CD1c-positive myeloid dendritic cell (primary cell): ENCODE data around the gene TSNAXIP1.

Experiments used
- DNase-seq: peaks from one replicate; pipeline ENCODE4 v3.0.0-alpha.2; 2016; ENCODE audit errors: extremely low spot score

The TSNAXIP1 gene

DNA sequence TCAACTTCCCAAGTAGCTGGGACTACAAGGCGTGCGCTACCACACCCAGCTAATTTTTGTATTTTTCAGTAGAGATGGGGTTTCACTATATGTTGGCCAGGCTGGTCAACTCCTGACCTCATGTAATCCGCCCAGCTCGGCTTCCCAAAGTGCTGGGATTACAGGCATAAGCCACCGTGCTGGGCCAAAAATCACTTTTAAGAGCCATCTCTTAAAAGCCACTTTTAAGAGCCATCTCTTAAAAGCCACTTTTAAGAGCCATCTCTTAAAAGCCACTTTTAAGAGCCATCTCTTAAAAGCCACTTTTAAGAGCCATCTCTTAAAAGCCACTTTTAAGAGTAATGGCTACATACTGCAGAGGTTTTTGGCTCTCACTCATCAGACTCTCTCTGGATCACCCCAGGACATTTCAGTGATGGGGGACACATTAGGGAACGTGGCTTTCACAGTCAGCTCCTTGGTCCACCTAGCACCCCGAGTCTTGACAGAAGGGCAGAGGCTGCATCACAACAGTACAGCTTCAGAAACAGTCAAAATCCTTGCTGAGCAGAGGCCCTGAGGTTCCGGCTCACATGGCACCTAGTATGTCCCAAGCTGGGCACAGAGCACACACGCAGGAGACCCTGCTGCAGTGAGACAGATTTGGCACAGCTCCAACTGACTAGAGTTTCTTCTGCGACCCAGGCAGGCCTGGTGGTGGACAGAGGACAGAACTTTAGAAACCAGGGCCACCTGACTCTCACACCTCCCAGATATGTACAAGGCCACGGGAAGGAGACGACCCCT is 23.9 kb upstream of the TSNAXIP1 start:
- no peak for DNase-seq

DNA sequence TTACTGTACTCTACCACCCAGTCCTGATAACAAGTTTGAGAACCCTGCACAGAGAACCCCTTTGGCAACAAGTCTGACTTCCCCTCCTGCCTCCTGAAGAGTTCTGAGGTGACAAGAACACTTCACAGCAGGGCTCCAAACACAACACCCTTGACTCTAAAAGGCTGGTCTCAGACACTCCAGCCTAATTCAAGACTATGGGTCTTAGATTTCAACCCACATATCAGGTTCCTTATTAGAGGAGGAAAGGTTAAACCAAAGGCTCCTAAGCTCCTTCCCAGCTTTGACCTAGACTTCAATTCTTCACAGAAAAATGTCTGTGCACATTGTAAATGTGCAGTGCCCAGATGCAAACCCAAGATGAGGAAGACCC is 23.4 kb upstream of the TSNAXIP1 start:
- no peak for DNase-seq

DNA sequence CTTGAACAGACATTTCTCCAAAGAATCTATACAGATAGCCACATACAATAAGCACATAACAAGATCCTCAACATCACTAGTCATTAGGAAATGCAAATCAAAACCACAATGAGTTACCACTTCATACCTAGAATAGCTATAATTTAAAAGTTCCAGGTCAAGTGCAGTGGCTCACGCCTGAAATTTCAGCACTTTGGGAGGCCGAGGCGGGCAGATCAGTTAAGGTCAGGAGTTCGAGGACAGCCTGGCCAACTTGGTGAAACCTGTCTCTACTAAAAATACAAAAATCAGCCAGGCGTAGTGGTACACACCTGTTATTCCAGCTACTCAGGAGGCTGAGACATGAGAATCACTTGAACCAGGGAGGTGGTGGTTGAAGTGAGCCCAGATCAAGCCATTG is 20.2 kb upstream of the TSNAXIP1 start:
- no peak for DNase-seq

GRCh38 chr16:67790071-67790470 is 16.6 kb upstream of the TSNAXIP1 start:
- DNase-seq = no peak

DNA sequence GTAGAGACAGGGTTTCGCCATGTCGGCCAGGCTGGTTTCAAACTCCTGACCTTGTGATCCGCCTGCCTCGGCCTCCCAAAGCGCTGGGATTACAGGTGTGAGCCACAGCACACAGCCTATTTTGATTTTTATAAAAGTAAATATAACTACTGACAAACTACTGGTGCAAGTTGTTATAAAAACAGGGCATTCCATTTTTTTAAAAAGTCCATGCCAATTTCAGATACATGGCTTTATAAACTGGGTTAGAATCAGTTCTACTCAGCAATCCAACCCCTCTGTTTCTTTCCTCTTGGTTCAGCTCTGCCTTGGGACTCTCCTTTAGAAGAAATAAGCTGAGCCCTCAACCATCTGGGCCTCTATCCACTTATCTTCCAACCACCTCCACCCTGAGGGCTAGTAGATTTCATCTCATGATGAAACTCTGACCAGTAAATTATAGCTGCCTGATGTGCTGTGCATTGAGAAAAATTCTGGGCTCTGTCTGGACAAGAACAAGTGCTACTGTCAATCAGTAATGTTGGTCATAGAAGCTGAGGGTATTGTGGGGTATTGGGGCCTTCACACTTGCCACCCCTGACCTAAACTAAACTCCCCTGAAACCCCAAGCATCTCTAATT is 10.5 kb upstream of the TSNAXIP1 start:
- no peak for DNase-seq

GRCh38 chr16:67800338-67800926 is 6.3 kb upstream of the TSNAXIP1 start:
- peak; percentile 30 for DNase-seq

DNA sequence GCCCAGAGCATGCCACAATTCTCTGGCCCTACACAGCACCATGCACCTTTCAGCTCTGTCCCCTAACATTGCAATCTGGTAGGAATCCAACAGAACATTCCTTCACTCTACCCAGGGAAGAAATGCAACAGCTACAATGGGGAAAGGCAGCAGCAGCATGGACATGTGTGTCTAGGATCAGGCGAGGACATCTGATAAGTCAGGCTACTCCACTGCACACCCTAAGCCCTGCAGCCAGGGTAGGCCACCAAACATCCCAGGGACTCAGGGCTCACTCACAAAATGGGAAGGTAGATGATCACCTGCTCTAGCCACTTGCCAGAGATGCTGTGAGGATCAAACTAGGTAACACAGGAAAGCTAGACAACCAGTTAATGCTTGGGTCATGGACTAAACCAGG is 5.4 kb upstream of the TSNAXIP1 start:
- DNase-seq = no peak

DNA sequence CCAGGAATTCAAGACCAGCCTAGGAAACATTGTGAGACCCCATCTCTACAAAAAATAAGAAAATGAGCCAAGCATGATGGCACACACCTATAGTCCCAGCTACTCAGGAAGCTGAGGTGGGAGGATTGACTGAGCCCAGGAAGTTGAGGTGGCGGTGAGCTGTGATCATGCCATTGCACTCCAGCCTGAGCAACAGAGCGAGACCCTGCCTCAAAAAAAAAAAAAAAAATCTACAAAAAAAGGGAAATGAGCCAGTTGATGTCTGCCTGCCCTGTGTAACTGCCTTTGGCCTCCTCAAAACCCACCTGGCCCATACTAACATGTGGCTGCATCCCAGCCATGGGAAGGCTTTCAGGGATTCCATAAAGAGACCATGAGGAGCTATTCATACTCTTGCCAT is 4.8 kb upstream of the TSNAXIP1 start:
- no peak for DNase-seq

GRCh38 chr16:67803894-67804293 is 2.8 kb upstream of the TSNAXIP1 start:
- peak; percentile 29 for DNase-seq

DNA sequence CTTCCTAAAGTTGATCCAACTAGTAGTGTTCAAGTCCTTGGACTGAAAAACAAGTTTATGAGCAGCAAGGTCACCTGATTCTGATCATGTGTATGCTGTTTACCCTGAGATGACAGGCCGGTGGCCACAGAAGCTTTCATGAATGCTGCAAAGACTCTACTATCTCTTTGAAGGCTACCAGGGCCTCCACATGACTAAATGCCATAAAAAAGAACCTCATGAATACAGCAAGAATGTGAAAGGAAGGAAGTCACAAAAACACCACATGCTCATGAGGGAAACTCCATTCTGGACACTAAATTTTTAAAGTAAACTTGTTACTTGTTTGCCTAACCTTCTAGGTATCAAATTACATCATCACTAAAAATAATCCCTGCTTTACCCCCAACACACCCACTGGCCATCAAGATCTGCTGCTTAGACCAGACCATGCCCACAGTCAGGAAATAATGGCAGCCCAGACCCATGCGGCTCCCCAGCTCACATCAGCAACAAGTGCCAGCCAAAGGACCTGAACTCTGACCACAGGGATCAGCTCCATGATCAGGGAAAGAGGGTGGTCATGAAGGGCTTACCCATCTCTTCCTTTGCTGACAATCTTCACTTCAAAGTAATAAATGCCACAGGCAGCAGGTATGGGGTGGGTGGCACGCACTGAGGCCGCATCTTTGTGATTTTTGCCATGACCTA is 1.7 kb upstream of the TSNAXIP1 start:
- DNase-seq = no peak

DNA sequence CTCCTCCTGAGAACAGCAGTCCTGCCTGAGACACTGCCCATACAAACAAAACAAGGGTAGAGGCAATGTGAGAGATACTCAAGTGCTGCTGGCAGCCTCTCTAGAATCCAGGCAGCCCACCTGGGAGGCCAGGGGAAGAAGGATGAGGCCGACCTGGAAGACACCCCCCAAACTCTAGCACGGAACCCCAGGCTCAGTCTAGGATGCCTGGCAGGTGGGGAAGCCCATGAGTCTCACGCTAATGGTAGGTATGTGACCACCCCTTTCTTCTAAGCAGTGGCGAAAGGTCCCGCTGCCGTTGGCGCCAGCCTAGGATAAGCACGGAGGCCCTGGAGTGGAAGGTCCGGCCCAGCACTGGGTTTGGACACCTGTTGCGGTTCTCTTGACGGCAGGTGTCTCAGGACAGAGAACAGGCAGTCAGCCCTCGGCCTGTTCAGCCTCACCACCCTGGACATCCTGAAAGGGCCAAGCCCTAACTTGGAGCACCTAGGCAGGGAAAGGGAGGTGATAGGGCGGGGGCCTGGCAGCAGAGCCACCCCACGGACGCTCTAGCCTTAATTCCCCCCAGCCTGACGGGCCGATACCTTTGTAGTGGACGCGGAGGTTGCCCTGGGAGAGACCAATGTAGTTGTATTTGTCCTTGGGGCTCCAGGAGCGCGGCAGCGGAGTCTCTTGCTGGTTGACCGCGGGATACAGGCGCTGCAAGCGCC is 816 bp upstream of the TSNAXIP1 start:
- DNase-seq = no peak

- no peak for DNase-seq
Measured at GRCh38 chr16:67807148-67807682, 526 bp downstream of the TSNAXIP1 start.

DNA sequence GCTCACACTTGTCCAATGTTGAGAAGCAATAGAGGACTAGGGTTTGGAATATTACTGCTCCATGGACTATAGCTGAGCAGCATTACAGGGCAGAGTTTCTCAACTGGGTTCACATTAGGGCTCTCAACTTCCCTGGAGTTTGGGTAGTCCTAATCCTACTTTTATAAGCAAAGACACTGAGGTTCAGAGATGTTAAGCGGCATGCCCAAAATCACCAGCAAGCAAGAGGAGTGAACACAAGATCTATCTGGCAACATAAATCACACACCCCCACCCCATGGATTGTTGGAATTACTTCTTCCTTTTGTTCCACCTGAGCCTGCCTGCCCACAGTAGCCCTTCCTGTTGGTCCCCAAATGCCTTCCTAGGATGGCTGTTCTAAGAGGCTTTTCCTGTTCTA is 5.2 kb downstream of the TSNAXIP1 start:
- no peak for DNase-seq

GRCh38 chr16:67814567-67814966 is 7.9 kb downstream of the TSNAXIP1 start:
- DNase-seq = no peak

DNA sequence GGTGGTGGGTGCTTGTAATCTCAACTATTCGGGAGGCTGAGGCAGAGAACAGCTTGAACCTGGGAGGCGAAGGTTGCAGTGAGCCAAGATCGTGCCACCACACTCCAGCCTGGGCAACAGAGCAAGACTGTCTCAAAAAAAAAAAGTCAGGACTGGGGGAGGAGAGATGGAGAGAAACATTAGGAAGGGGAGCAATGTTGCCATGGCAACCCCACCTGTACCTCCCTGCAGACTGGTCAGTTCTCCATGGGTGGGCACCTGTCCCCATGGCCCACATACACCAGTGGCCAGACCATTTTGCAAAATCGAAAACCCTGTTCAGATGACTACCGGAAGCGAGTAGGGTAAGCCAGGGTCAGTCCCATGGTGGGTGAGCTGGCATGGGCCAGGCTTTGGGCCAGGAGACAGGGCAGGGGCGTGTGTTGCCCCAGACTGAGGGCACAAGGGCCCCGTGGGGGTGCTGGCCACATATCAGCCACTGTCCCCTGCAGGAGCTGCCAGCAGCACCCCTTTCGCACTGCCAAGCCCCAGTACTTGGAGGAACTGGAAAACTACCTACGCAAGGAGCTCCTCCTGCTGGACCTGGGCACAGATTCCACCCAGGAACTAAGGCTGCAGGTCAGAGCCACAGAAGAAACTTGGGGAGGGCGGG is 14.0 kb downstream of the TSNAXIP1 start:
- no peak for DNase-seq

GRCh38 chr16:67822511-67822910 is 15.8 kb downstream of the TSNAXIP1 start:
- DNase-seq = no peak

DNA sequence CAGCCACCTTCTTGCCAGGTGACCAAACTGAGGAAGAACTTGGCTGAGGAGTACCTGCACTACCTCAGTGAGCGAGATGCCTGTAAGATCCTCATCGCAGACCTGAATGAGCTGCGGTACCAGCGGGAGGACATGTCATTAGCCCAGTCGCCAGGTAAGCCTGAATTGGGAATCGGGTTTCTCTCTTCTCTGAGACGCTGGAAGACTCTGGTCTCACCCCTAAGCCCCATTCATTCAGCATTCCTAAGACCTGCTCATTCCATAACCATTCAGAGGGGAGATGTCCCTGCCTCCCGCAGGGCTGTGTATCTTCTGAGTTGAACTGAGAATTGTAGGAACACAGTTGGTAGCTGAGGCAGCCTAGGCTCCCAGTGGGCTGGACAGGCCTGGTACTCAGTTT is 18.4 kb downstream of the TSNAXIP1 start:
- no peak for DNase-seq

- no peak for DNase-seq
Measured at GRCh38 chr16:67825906-67826305, 19.2 kb downstream of the TSNAXIP1 start.

DNA sequence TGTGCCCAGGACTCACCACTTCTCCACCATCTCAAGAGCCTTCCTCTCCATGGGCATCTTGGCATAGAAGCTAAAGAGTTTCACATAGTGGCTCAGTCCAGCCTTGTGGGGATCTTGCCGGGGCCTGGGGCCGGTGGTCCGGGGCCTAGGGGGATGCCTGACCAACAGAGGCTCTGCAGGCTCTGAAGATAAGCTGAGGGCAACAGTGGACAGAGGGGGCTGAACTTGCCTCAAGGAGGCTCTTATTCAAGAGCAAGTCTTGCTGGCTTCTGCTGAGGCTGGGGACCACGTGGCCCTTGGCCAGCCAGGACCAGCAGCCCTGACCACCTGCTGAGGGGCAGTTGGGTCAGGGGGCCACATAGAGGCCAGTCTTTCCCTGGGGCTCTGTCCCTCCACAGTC is 22.0 kb downstream of the TSNAXIP1 start:
- no peak for DNase-seq

GRCh38 chr16:67833030-67833414 is 26.3 kb downstream of the TSNAXIP1 start:
- DNase-seq = peak; percentile 3
